PC-3 (cell line): Measurements from ENCODE around the gene SEC16A. TPM values are rescaled to one million over a fixed set of nuclear protein-coding genes. Genes with fewer than 3 reads are reported as not detected.

ENCODE experiments used
- ATAC-seq: fragments of 200-7000 bp; cut with Tn5 transposase; 2 replicates; pipeline ENCODE4 v1.9.1; 2020; ENCODE audit warnings: mild to moderate bottlenecking, moderate library complexity
- BruUV-seq: library from RNA; stranded (reverse); fragments of 400-500 nt; replicated peaks from 2 replicates; lab custom pipeline; 2021; lab: Mats Ljungman, UMichigan
- CTCF ChIA-PET: fragments of 300-600 bp; sonication (Branson Sonifier 250); formaldehyde crosslinking; loops from one replicate; lab custom pipeline; 2022; ENCODE audit warnings: antibody characterized with exemption; lab: Charles Lee
- POLR2A ChIA-PET: fragments of 300-600 bp; sonication (Branson Sonifier 250); formaldehyde crosslinking; loops from one replicate; lab custom pipeline; 2022; ENCODE audit warnings: antibody characterized with exemption; ENCODE audit not compliant: unreplicated experiment; lab: Charles Lee
- DNase-seq: peaks from one replicate; pipeline ENCODE4 v3.0.0-alpha.2; 2015
- H2AFZ ChIP-seq: fragments of 300-600 bp; sonication (generic); 2 replicates; pipeline ENCODE4 v1.6.0; 2016; ENCODE audit warnings: antibody characterized with exemption, low read length
- H3F3A ChIP-seq: fragments of 300-600 bp; sonication (generic); one replicate; pipeline ENCODE4 v1.6.0; 2017; ENCODE audit warnings: antibody characterized with exemption, low read length, control low read depth, mild to moderate bottlenecking; ENCODE audit not compliant: unreplicated experiment
- H3K27ac ChIP-seq: fragments of 300-600 bp; sonication (generic); 2 replicates; pipeline ENCODE4 v1.5.1; 2016; ENCODE audit warnings: mild to moderate bottlenecking, low read length
- H3K27me3 ChIP-seq: fragments of 300-600 bp; sonication (generic); 2 replicates; pipeline ENCODE4 v1.6.1; 2016; ENCODE audit warnings: low read length, mixed read lengths
- H3K36me3 ChIP-seq: fragments of 300-600 bp; sonication (generic); 2 replicates; pipeline ENCODE4 v1.6.1; 2016; ENCODE audit warnings: low read depth, mixed run types, low read length, mixed read lengths
- H3K4me1 ChIP-seq: fragments of 300-600 bp; sonication (generic); 2 replicates; pipeline ENCODE4 v1.5.1; 2016; ENCODE audit warnings: low read length; ENCODE audit not compliant: insufficient read depth
- H3K4me2 ChIP-seq: fragments of 300-600 bp; sonication (generic); 2 replicates; pipeline ENCODE4 v1.6.0; 2016; ENCODE audit warnings: low read length
- H3K4me3 ChIP-seq: fragments of 300-600 bp; sonication (generic); 2 replicates; pipeline ENCODE4 v1.5.1; 2016; ENCODE audit warnings: mild to moderate bottlenecking, low read length, mixed read lengths
- H3K79me2 ChIP-seq: fragments of 300-600 bp; sonication (generic); 2 replicates; pipeline ENCODE4 v1.6.1; 2017; ENCODE audit warnings: low read length, mixed read lengths
- H3K9ac ChIP-seq: fragments of 300-600 bp; sonication (generic); 2 replicates; pipeline ENCODE4 v1.6.0; 2016; ENCODE audit warnings: mild to moderate bottlenecking, low read length
- H3K9me2 ChIP-seq: fragments of 300-600 bp; sonication (generic); replicated peaks from 2 replicates; pipeline ENCODE4 v1.6.1; 2016; ENCODE audit warnings: mixed run types, low read length, mixed read lengths
- H3K9me3 ChIP-seq: fragments of 300-600 bp; sonication (generic); 2 replicates; pipeline ENCODE4 v1.6.1; 2016; ENCODE audit warnings: low read length, mixed read lengths
- H4K20me1 ChIP-seq: fragments of 300-600 bp; sonication (generic); 2 replicates; pipeline ENCODE4 v1.6.1; 2016; ENCODE audit warnings: low read length, mixed read lengths
- CTCF ChIP-seq: fragments of 300-600 bp; sonication (generic); conservative IDR thresholded peaks from 2 replicates; pipeline ENCODE4 v1.5.1; 2017; ENCODE audit warnings: antibody characterized with exemption, low read depth, mild to moderate bottlenecking, low read length
- EZH2 ChIP-seq: fragments of 300-600 bp; sonication (generic); IDR thresholded peaks from one replicate; pipeline ENCODE4 v1.6.1; 2017; ENCODE audit warnings: antibody characterized with exemption, mild to moderate bottlenecking, low read length; ENCODE audit not compliant: unreplicated experiment
- EZH2phosphoT487 ChIP-seq: fragments of 300-600 bp; sonication (generic); IDR thresholded peaks from 2 replicates; pipeline ENCODE4 v1.6.1; 2018; ENCODE audit warnings: mild to moderate bottlenecking, antibody characterized with exemption, low read length, borderline replicate concordance
- intact Hi-C: fragments of 100-400 bp; cut with micrococcal nuclease; formaldehyde crosslinking; loops from 2 replicates; pipeline ENCODE4 v1.9.0; 2023
- total RNA-seq: library from RNA; depleted of rRNA; stranded (reverse); fragments of >200 nt; gene quantifications from 2 replicates; pipeline ENCODE4 v1.2.3, GENCODE V29; 2014

SEC16A gene
- total RNA-seq, 1 experiment from 2014 or later: 28.3 TPM

- no peaks in the 10 kb centered on the region for H3K36me3 ChIP-seq
- H3K27me3 ChIP-seq: no peaks in the 10 kb centered on the region
- no peak for TF ChIP-seq EZH2phosphoT487
- H3K9me2 ChIP-seq: no peaks in the 10 kb centered on the region
- no peak overlapping the region for H3K9ac ChIP-seq
- no peak overlapping the region for H3K4me2 ChIP-seq
- ChIA-PET POLR2A (no interaction called here), CTCF (no interaction called here)
- intact Hi-C loops: no loop called here
- no peaks in the 10 kb centered on the region for H3K4me1 ChIP-seq
- no peak overlapping the region for H3K27ac ChIP-seq
- BruUV-seq: no TSS peak
- H3K9me3 ChIP-seq: no peaks in the 10 kb centered on the region
- no peak overlapping the region for H2AFZ ChIP-seq
- ATAC-seq (no peak), DNase-seq (no peak)
- H4K20me1 ChIP-seq: no peaks in the 10 kb centered on the region
- no peak overlapping the region for H3K4me3 ChIP-seq
- no peaks in the 10 kb centered on the region for H3K79me2 ChIP-seq
- H3F3A ChIP-seq: no peaks in the 10 kb centered on the region
Measured at GRCh38 chr9:136494012-136494411, 11.2 kb upstream of the SEC16A start.

DNA sequence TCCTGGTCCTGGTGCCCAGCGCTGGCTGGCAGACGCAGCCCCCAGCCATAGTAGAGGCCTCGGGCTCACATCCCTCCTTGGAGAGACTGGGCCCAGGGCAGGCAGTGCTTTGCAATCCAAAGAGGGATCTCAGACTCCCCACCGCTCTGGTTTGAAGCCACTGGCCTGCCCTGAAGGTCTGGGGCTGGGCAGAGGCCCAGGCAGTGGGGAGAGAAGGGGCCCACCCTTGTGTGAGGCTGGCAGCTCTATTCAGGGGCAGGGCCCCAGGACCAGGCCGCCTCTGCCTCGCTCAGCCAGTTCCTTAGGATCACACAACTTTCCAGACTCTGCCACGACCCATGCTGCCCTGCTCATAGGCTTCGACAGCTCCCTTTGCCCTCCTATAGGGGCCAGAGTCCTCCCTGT, 10.7 kb upstream of the SEC16A start:
- no peak overlapping the region for H3K4me2 ChIP-seq
- ChIA-PET CTCF (no interaction called here), POLR2A (no interaction called here)
- H2AFZ ChIP-seq: no peak overlapping the region
- intact Hi-C loops: no loop called here
- no peaks in the 10 kb centered on the region for H3K9me2 ChIP-seq
- no peaks in the 10 kb centered on the region for H4K20me1 ChIP-seq
- no peak overlapping the region for H3K4me3 ChIP-seq
- H3K27me3 ChIP-seq: no peaks in the 10 kb centered on the region
- BruUV-seq: no TSS peak
- no peaks in the 10 kb centered on the region for H3K4me1 ChIP-seq
- ATAC-seq (no peak), DNase-seq (no peak)
- no peaks in the 10 kb centered on the region for H3K36me3 ChIP-seq
- H3K9ac ChIP-seq: no peak overlapping the region
- no peaks in the 10 kb centered on the region for H3K9me3 ChIP-seq
- TF ChIP-seq CTCF: no peak
- no peak for TF ChIP-seq EZH2phosphoT487
- TF ChIP-seq EZH2: no peak
- H3F3A ChIP-seq: no peaks in the 10 kb centered on the region
- H3K79me2 ChIP-seq: no peaks in the 10 kb centered on the region
- no peak overlapping the region for H3K27ac ChIP-seq

- H3K4me2 ChIP-seq: no peak overlapping the region
- H4K20me1 ChIP-seq: no peaks in the 10 kb centered on the region
- no peak for TF ChIP-seq EZH2phosphoT487
- TF ChIP-seq CTCF: no peak
- TF ChIP-seq EZH2: no peak
- no peaks in the 10 kb centered on the region for H3K9me2 ChIP-seq
- H3K79me2 ChIP-seq: no peaks in the 10 kb centered on the region
- no peak overlapping the region for H3K9ac ChIP-seq
- H3K4me3 ChIP-seq: no peak overlapping the region
- BruUV-seq: no TSS peak
- H3K4me1 ChIP-seq: no peaks in the 10 kb centered on the region
- H3K9me3 ChIP-seq: no peaks in the 10 kb centered on the region
- CTCF ChIA-PET: no interaction called here
- POLR2A ChIA-PET: no interaction called here
- DNase-seq (no peak), ATAC-seq (no peak)
- no peak overlapping the region for H2AFZ ChIP-seq
- H3F3A ChIP-seq: no peaks in the 10 kb centered on the region
- H3K27ac ChIP-seq: no peak overlapping the region
- H3K27me3 ChIP-seq: no peaks in the 10 kb centered on the region
- H3K36me3 ChIP-seq: no peaks in the 10 kb centered on the region
- intact Hi-C loops: no loop called here
Measured at GRCh38 chr9:136492978-136493522, 10.2 kb upstream of the SEC16A start.
